ENCODE results near the gene TMEM235.

DNA sequence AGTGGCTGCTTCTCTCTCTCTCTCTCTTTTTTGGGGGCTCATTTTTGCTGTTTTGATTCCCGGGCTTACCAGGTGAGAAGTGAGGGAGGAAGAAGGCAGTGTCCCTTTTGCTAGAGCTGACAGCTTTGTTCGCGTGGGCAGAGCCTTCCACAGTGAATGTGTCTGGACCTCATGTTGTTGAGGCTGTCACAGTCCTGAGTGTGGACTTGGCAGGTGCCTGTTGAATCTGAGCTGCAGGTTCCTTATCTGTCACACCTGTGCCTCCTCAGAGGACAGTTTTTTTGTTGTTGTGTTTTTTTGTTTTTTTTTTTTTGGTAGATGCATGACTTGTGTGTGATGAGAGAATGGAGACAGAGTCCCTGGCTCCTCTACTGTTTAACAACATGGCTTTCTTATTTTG is 7.7 kb upstream of the TMEM235 start:
- no peak for TF ChIP-seq CTCF (conservative IDR thresholded peaks at IDR 0.05; ENCODE audit: low read length)
- TF ChIP-seq EZH2phosphoT487 (IDR thresholded peaks at IDR 0.05; ENCODE audit: borderline replicate concordance, low read depth, low read length), result no peak
